IMR-90 (cell line): Measurements from ENCODE around the gene MEF2D. TPM values are rescaled to one million over a fixed set of nuclear protein-coding genes. Genes with fewer than 3 reads are reported as not detected.

ENCODE experiments used
- ATAC-seq: fragments of 200-7000 bp; cut with Tn5 transposase; 2 replicates; pipeline ENCODE4 v1.9.1; 2020; ENCODE audit warnings: low read depth, mild to moderate bottlenecking, moderate library complexity
- BruUV-seq: library from RNA; stranded (reverse); fragments of 400-500 nt; replicated peaks from 2 replicates; lab custom pipeline; 2021; lab: Mats Ljungman, UMichigan
- CTCF ChIA-PET: fragments of 300-600 bp; formaldehyde crosslinking; extraction: SDS; loops from one replicate; lab custom pipeline; 2021; ENCODE audit warnings: antibody characterized with exemption; lab: Yijun Ruan, JAX
- POLR2A ChIA-PET: fragments of 300-600 bp; sonication (Branson Sonifier 250); formaldehyde crosslinking; loops from one replicate; lab custom pipeline; 2022; ENCODE audit warnings: antibody characterized with exemption; ENCODE audit not compliant: unreplicated experiment; lab: Charles Lee
- DNase-seq: peaks from one replicate; pipeline ENCODE4 v3.0.0; 2013
- H2AFZ ChIP-seq: replicated peaks from 2 replicates; pipeline ENCODE3; 2013; ENCODE audit warnings: low read length, mild to moderate bottlenecking; ENCODE audit not compliant: poor library complexity
- H2AK5ac ChIP-seq: 2 replicates; pipeline ENCODE4 v1.6.1; 2013; ENCODE audit warnings: low read depth, low read length, inconsistent platforms
- H2AK9ac ChIP-seq: replicated peaks from 2 replicates; pipeline ENCODE3; 2013; ENCODE audit warnings: mild to moderate bottlenecking, low read depth, low read length, moderate library complexity; ENCODE audit not compliant: poor library complexity
- H2BK120ac ChIP-seq: 2 replicates; pipeline ENCODE4 v1.6.1; 2013; ENCODE audit warnings: low read depth, low read length, inconsistent platforms
- H2BK15ac ChIP-seq: 3 replicates; pipeline ENCODE4 v1.6.1; 2013; ENCODE audit warnings: low read depth, low read length, inconsistent platforms
- H2BK20ac ChIP-seq: 2 replicates; pipeline ENCODE4 v1.6.1; 2013; ENCODE audit warnings: low read depth, mild to moderate bottlenecking, inconsistent platforms, low read length, moderate library complexity
- H2BK5ac ChIP-seq: 2 replicates; pipeline ENCODE4 v1.6.1; 2013; ENCODE audit warnings: mild to moderate bottlenecking, low read depth, low read length, inconsistent platforms; ENCODE audit not compliant: poor library complexity, severe bottlenecking
- H3K14ac ChIP-seq: replicated peaks from 2 replicates; pipeline ENCODE4 v1.6.1; 2013; ENCODE audit warnings: low read depth, low read length, inconsistent platforms
- H3K18ac ChIP-seq: 2 replicates; pipeline ENCODE4 v1.6.1; 2013; ENCODE audit warnings: low read depth, low read length, control low read depth
- H3K23ac ChIP-seq: 2 replicates; pipeline ENCODE4 v1.6.1; 2013; ENCODE audit warnings: low read depth, low read length, inconsistent platforms
- H3K27ac ChIP-seq: 2 replicates; pipeline ENCODE4 v1.5.1; 2013; ENCODE audit warnings: mild to moderate bottlenecking, control low read depth, low read length; ENCODE audit not compliant: insufficient read depth
- H3K27me3 ChIP-seq: 2 replicates; pipeline ENCODE4 v1.6.1; 2013; ENCODE audit warnings: low read length; ENCODE audit not compliant: control insufficient read depth, insufficient read depth
- H3K36me3 ChIP-seq: 2 replicates; pipeline ENCODE4 v1.6.1; 2013; ENCODE audit warnings: low read length, mixed read lengths; ENCODE audit not compliant: control insufficient read depth, insufficient read depth
- H3K4ac ChIP-seq: 2 replicates; pipeline ENCODE4 v1.6.1; 2013; ENCODE audit warnings: low read depth, low read length, inconsistent platforms
- H3K4me1 ChIP-seq: 2 replicates; pipeline ENCODE4 v1.6.1; 2013; ENCODE audit warnings: low read length, mixed read lengths; ENCODE audit not compliant: control insufficient read depth, insufficient read depth
- H3K4me2 ChIP-seq: 2 replicates; pipeline ENCODE4 v1.6.1; 2013; ENCODE audit warnings: low read depth, mild to moderate bottlenecking, control low read depth, low read length, moderate library complexity
- H3K4me3 ChIP-seq: 2 replicates; pipeline ENCODE4 v1.5.1; 2013; ENCODE audit warnings: low read depth, mild to moderate bottlenecking, control low read depth, low read length, moderate library complexity; ENCODE audit not compliant: insufficient read depth
- H3K56ac ChIP-seq: 2 replicates; pipeline ENCODE4 v1.6.1; 2013; ENCODE audit warnings: low read length, inconsistent platforms; ENCODE audit not compliant: insufficient read depth; ENCODE audit errors: extremely low read depth
- H3K79me1 ChIP-seq, 2 experiments: 2 replicates each; pipeline ENCODE4 v1.6.1; 2013; ENCODE audit warnings: low read length in 2 of 2, inconsistent platforms in 1 of 2, low read depth in 1 of 2
- H3K9ac ChIP-seq: 2 replicates; pipeline ENCODE4 v1.6.1; 2013; ENCODE audit warnings: low read depth, low read length, control low read depth
- H3K9me1 ChIP-seq: 2 replicates; pipeline ENCODE4 v1.6.1; 2013; ENCODE audit warnings: low read length, inconsistent platforms; ENCODE audit not compliant: insufficient read depth
- H3K9me3 ChIP-seq: 2 replicates; pipeline ENCODE4 v1.6.1; 2013; ENCODE audit warnings: low read length; ENCODE audit not compliant: control insufficient read depth, insufficient read depth
- H4K20me1 ChIP-seq: 2 replicates; pipeline ENCODE4 v1.6.1; 2013; ENCODE audit warnings: low read length, inconsistent platforms; ENCODE audit not compliant: insufficient read depth
- H4K5ac ChIP-seq: 2 replicates; pipeline ENCODE4 v1.6.1; 2013; ENCODE audit warnings: mild to moderate bottlenecking, low read depth, low read length, control low read depth
- H4K8ac ChIP-seq, 2 experiments: 2 replicates each; pipeline ENCODE4 v1.6.1; 2013; ENCODE audit warnings: low read depth in 2 of 2, low read length in 2 of 2, control low read depth in 1 of 2, inconsistent platforms in 1 of 2
- H4K91ac ChIP-seq: 2 replicates; pipeline ENCODE4 v1.6.1; 2013; ENCODE audit warnings: low read depth, low read length, inconsistent platforms; ENCODE audit not compliant: insufficient read depth
- BHLHE40 ChIP-seq: fragments of 150-350 bp; IDR thresholded peaks from 2 replicates; pipeline ENCODE4 v1.6.1; 2016; ENCODE audit warnings: mild to moderate bottlenecking, low read depth, low read length
- CEBPB ChIP-seq: IDR thresholded peaks from 2 replicates; pipeline ENCODE4 v1.6.1; 2012; ENCODE audit warnings: low read depth, low read length, improper control_type of control experiment
- CHD1 ChIP-seq: IDR thresholded peaks from 2 replicates; pipeline ENCODE4 v1.6.1; 2012; ENCODE audit warnings: low read depth, low read length, improper control_type of control experiment
- ELK1 ChIP-seq: fragments of 150-350 bp; IDR thresholded peaks from 2 replicates; pipeline ENCODE4 v1.6.1; 2016; ENCODE audit warnings: low read depth, mild to moderate bottlenecking, low read length, moderate library complexity, borderline replicate concordance
- FOS ChIP-seq: fragments of 150-350 bp; IDR thresholded peaks from 2 replicates; pipeline ENCODE4 v1.6.1; 2016; ENCODE audit warnings: low read depth, low read length
- MAFK ChIP-seq: IDR thresholded peaks from 2 replicates; pipeline ENCODE4 v1.6.1; 2012; ENCODE audit warnings: low read depth, low read length, improper control_type of control experiment
- MAZ ChIP-seq: IDR thresholded peaks from 2 replicates; pipeline ENCODE4 v1.6.1; 2012; ENCODE audit warnings: low read depth, mild to moderate bottlenecking, low read length, improper control_type of control experiment, moderate library complexity, borderline replicate concordance
- MXI1 ChIP-seq: IDR thresholded peaks from 2 replicates; pipeline ENCODE4 v1.6.1; 2012; ENCODE audit warnings: low read depth, mild to moderate bottlenecking, low read length, moderate library complexity, borderline replicate concordance
- NFE2L2 ChIP-seq: fragments of 150-350 bp; IDR thresholded peaks from 2 replicates; pipeline ENCODE4 v1.6.1; 2016; ENCODE audit warnings: low read depth, mild to moderate bottlenecking, low read length
- POLR2A ChIP-seq: IDR thresholded peaks from 2 replicates; pipeline ENCODE4 v1.6.1; 2012; ENCODE audit warnings: mild to moderate bottlenecking, low read depth, low read length
- RAD21 ChIP-seq: IDR thresholded peaks from 2 replicates; pipeline ENCODE4 v1.6.1; 2012; ENCODE audit warnings: low read length, improper control_type of control experiment
- RCOR1 ChIP-seq: IDR thresholded peaks from 2 replicates; pipeline ENCODE4 v1.6.1; 2012; ENCODE audit warnings: mild to moderate bottlenecking, low read length, improper control_type of control experiment; ENCODE audit not compliant: insufficient replicate concordance
- RFX5 ChIP-seq: IDR thresholded peaks from 2 replicates; pipeline ENCODE4 v1.8.0; 2012; ENCODE audit warnings: low read depth, mild to moderate bottlenecking, low read length, moderate library complexity
- SMC3 ChIP-seq: fragments of 150-350 bp; IDR thresholded peaks from 2 replicates; pipeline ENCODE4 v1.6.1; 2016; ENCODE audit warnings: low read depth, mild to moderate bottlenecking, antibody characterized with exemption, low read length, moderate library complexity
- whole genome bisulfite sequencing, 2 experiments: methylation state at CpG; one replicate each; pipeline versions ENCODE4 v1.1.5 to v1.1.7; 2013; ENCODE audit warnings: missing lambda C conversion rate in 2 of 2; ENCODE audit not compliant: insufficient read length in 1 of 2; ENCODE audit errors: extremely low coverage in 2 of 2; 5-methylcytosine and 5-hydroxymethylcytosine counted together
- dilution Hi-C: fragments of 300-500 bp; cut with HindIII; formaldehyde crosslinking; loops from one replicate; pipeline ENCODE4 v1.14.3; 2018; ENCODE audit warnings: low sequenced_read_pairs; ENCODE audit not compliant: unreplicated experiment
- in situ Hi-C: fragments of 300-500 bp; cut with MboI; formaldehyde crosslinking; loops from 3 replicates; pipeline ENCODE4 v1.14.3; 2019; ENCODE audit warnings: low sequenced_read_pairs, inconsistent platforms, mixed read lengths
- intact Hi-C: fragments of 100-400 bp; cut with micrococcal nuclease; formaldehyde crosslinking; loops from 2 replicates; pipeline ENCODE4 v1.10.0; 2022
- polyA plus RNA-seq, 3 experiments: library from polyadenylated mRNA; depleted of rRNA; stranded (reverse); fragments of >200 nt; gene quantifications; 2 replicates each; pipeline ENCODE4 v1.2.3, GENCODE V29; 2012; ENCODE audit warnings: low replicate concordance in 1 of 3
- total RNA-seq: library from RNA; depleted of rRNA; stranded (reverse); fragments of >200 nt; gene quantifications from 2 replicates; pipeline ENCODE4 v1.2.3, GENCODE V29; 2012
- TF ChIP-seq, protein P1 (sequence below): fragments of 150-350 bp; IDR thresholded peaks from 2 replicates; pipeline ENCODE4 v1.6.1; 2017; ENCODE audit warnings: mild to moderate bottlenecking, antibody characterized with exemption, low read length, low read depth

The MEF2D gene
- total and polyA plus RNA-seq, 2 of the 4 experiments (the other 2 are of a cell fraction): 2.9 to 20.0 TPM

- Histone ChIP-seq H3K18ac (no peak overlapping the region), H3K9ac (no peak overlapping the region), H4K8ac (no peak overlapping the region), H3K4me1 (peaks cover 10% of the 10 kb centered on the region), H2AK9ac (no peak overlapping the region), H3K9me1 (peaks cover 30% of the 10 kb centered on the region), H3K4me3 (no peak overlapping the region), H3K23ac (no peak overlapping the region), H2BK20ac (no peak overlapping the region), H2BK5ac (no peak overlapping the region), H2BK120ac (no peak overlapping the region), H3K79me1 (peaks cover 19 to 36% of the 10 kb centered on the region in 2 experiments; a peak in 3 of 4 replicates), H4K5ac (no peak overlapping the region), H4K91ac (no peak overlapping the region), H2AFZ (no peak overlapping the region), H3K27me3 (no peaks in the 10 kb centered on the region), H3K27ac (no peak overlapping the region), H2BK15ac (no peak overlapping the region), H2AK5ac (no peak overlapping the region), H3K56ac (no peak overlapping the region), H3K4me2 (no peak overlapping the region), H3K36me3 (peaks cover 34% of the 10 kb centered on the region), H3K9me3 (no peaks in the 10 kb centered on the region), H4K20me1 (peaks cover 16% of the 10 kb centered on the region), H3K4ac (no peak overlapping the region), H3K14ac (no peak overlapping the region)
- no TSS peak for BruUV-seq
- WGBS, 2 experiments: 88% methylated on average over 8 of the region's 20 CpGs; no CpG with 5 or more reads in 1 of the 2 experiments
- intact Hi-C loops: no loop called here
- ATAC-seq: no peak
- dilution Hi-C loops: no loop called here
- in situ Hi-C loops: no loop called here
- ChIA-PET CTCF (no interaction called here), POLR2A (no interaction called here)
- DNase-seq: no peak
- TF ChIP-seq FOS: no peak
- no peak for TF ChIP-seq MAZ
- TF ChIP-seq RFX5: no peak
- TF ChIP-seq BHLHE40: no peak
- TF ChIP-seq SMC3: no peak
- no peak for TF ChIP-seq CHD1
- no peak for TF ChIP-seq RAD21
- no peak for TF ChIP-seq POLR2A
- TF ChIP-seq RCOR1: no peak
- TF ChIP-seq CEBPB: no peak
- no peak for TF ChIP-seq NFE2L2
- no peak for TF ChIP-seq ELK1
- TF ChIP-seq MXI1: no peak
- no peak for TF ChIP-seq MAFK
- TF ChIP-seq, protein P1, sequence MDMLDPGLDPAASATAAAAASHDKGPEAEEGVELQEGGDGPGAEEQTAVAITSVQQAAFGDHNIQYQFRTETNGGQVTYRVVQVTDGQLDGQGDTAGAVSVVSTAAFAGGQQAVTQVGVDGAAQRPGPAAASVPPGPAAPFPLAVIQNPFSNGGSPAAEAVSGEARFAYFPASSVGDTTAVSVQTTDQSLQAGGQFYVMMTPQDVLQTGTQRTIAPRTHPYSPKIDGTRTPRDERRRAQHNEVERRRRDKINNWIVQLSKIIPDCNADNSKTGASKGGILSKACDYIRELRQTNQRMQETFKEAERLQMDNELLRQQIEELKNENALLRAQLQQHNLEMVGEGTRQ: no peak
Measured at GRCh38 chr1:156462954-156463795, 37.4 kb downstream of the MEF2D start.
